Astrocyte of the cerebellum (primary cell): ENCODE measurements around the gene LYPD3.
A peak's percentile ranks its signal among the peaks of the same experiment; 100 is the strongest.
"Not testable (repeated sequence)": the region's sequence is repeated elsewhere in the genome, so short reads cannot be mapped to it uniquely, and the experiment has no call there.

Experiments used
- DNase-seq: peaks from one replicate; pipeline ENCODE4 v3.0.0-alpha.2; 2011; ENCODE audit warnings: low read depth
- H3K4me3 ChIP-seq: 2 replicates; pipeline ENCODE4 v1.5.1; 2011; ENCODE audit warnings: mild to moderate bottlenecking, low read depth, low read length, moderate library complexity
- in situ Hi-C: cut with HindIII; loops from 2 replicates; pipeline ENCODE4 v1.10.0; 2017; ENCODE audit warnings: low sequenced_read_pairs
- TF ChIP-seq, protein P1 (sequence below): IDR thresholded peaks from 2 replicates; pipeline ENCODE4 v1.5.1; 2012; ENCODE audit warnings: low read length, low read depth, moderate library complexity, mild to moderate bottlenecking; ENCODE audit errors: missing control alignments

LYPD3 gene

GRCh38 chr19:43447655-43448054 lies 17.8 kb downstream of the LYPD3 start:
- in situ Hi-C loops: loop anchor here (5.0 kb wide), 1 partner anchor 80 kb away; the partner anchor contains the start of gene ETHE1
- DNase-seq: no peak
- TF ChIP-seq, protein P1, sequence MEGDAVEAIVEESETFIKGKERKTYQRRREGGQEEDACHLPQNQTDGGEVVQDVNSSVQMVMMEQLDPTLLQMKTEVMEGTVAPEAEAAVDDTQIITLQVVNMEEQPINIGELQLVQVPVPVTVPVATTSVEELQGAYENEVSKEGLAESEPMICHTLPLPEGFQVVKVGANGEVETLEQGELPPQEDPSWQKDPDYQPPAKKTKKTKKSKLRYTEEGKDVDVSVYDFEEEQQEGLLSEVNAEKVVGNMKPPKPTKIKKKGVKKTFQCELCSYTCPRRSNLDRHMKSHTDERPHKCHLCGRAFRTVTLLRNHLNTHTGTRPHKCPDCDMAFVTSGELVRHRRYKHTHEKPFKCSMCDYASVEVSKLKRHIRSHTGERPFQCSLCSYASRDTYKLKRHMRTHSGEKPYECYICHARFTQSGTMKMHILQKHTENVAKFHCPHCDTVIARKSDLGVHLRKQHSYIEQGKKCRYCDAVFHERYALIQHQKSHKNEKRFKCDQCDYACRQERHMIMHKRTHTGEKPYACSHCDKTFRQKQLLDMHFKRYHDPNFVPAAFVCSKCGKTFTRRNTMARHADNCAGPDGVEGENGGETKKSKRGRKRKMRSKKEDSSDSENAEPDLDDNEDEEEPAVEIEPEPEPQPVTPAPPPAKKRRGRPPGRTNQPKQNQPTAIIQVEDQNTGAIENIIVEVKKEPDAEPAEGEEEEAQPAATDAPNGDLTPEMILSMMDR: no peak
- H3K4me3 ChIP-seq: no peak overlapping the region

- TF ChIP-seq, protein P1: peak; percentile 94
- DNase-seq: peak; percentile 59
- H3K4me3 ChIP-seq: no peak overlapping the region
- in situ Hi-C loops: loop anchor here (5.0 kb wide), 1 partner anchor 80 kb away; the partner anchor contains the start of gene ETHE1
These were observed 18.5 kb downstream of the LYPD3 start for GRCh38 chr19:43446746-43447489.

GRCh38 chr19:43445426-43445825 lies 20.0 kb downstream of the LYPD3 start:
- H3K4me3 ChIP-seq: no peak overlapping the region
- in situ Hi-C loops: loop anchor here (5.0 kb wide), 1 partner anchor 82 kb away; the partner anchor contains the start of gene ETHE1
- TF ChIP-seq, protein P1: no peak
- DNase-seq: no peak

DNA sequence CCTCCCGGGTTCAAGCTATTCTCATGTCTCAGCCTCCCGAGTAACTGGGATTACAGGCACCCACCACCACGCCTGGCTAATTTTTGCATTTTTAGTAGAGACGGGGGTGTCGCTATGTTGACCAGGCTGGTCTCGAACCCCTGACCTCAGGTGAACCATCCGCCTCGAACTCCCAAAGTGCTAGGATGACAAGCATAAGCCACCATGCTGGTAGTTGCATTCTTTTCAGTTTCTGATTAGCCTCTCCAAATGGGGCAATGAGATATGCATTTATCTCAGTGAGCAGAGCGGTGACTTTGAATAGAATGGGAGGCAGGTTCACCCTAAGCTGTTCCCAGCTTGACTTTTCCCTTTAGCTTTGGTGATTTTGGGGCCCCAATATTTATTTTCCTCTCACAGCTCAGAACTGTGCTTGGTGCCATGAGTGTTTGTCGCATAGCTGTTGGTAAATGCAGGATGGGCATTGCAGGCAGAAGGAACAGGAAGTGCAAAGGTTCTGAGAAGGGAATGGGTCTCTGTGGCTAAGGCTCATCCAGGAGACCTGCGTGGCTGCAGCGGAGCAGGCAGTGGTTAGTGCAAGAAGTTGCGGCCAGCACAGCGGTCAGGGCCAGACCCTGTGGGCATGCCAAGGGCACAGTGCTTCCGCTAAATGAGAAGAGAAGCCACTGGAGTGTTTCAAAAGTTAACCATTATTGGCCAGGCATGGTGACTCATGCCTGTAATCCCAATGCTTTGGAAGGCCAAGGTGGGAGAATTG lies 20.7 kb downstream of the LYPD3 start:
- TF ChIP-seq, protein P1: no peak
- in situ Hi-C loops: loop anchor here (5.0 kb wide), 1 partner anchor 83 kb away; the partner anchor contains the start of gene ETHE1
- no peak overlapping the region for H3K4me3 ChIP-seq
- no peak for DNase-seq

DNA sequence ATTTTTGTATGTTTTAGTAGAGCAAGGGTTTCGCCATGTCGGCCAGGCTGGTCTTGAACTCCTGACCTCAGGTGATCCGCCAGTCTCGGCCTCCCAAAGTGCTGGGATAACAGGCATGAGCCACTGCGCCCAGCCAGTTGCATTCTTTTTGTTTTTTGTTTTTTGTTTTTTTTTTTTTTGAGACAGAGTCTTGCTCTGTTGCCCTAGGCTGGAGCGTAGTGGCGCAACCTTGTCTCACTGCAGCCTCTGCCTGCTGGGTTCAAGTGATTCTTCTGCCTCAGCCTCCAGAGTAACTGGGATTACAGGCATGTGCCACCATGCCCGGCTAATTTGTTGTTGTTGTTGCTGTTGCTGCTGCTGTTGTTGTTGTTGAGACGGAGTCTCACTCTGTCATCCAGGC lies 21.3 kb downstream of the LYPD3 start:
- H3K4me3 ChIP-seq, in situ Hi-C loops, DNase-seq: not testable (repeated sequence)

GRCh38 chr19:43441716-43442115 lies 23.7 kb downstream of the LYPD3 start:
- no peak for DNase-seq
- H3K4me3 ChIP-seq: no peak overlapping the region
- TF ChIP-seq, protein P1: no peak
- in situ Hi-C loops: no loop called here

DNA sequence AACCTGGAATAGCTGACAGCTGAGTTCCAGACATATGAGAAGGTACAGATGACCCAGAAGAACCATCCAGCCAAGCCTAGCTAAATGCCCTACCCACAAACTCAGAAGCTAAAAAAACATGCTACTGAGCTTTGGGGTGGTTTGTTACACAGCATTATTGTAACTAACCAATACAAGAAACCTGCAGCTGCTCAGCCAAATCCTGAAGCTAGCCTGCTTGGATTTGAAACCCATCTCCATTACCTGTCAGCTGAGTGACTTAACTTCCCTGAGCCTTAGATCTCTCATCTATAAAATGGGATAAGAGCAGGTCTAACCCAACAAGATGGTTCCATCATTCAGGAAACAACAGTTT lies 25.7 kb downstream of the LYPD3 start:
- in situ Hi-C loops: no loop called here

More for the DNA sequence above, 25.7 kb downstream of the LYPD3 start:
- no peak for DNase-seq
- TF ChIP-seq, protein P1: no peak
- no peak overlapping the region for H3K4me3 ChIP-seq
